HG02973 (cell line): ENCODE data around the gene EEF1G.
"Not testable (repeated sequence)": the region's sequence is repeated elsewhere in the genome, so short reads cannot be mapped to it uniquely, and the experiment has no call there.

Source experiments
- ATAC-seq: cut with Tn5 transposase; IDR thresholded peaks from one replicate; pipeline ENCODE4 v1.9.1; 2021; ENCODE audit warnings: moderate library complexity; ENCODE audit not compliant: unreplicated experiment

EEF1G gene

GRCh38 chr11:62556108-62556874, 17.4 kb downstream of the EEF1G start:
- ATAC-seq, result no peak

GRCh38 chr11:62555464-62556107, 18.1 kb downstream of the EEF1G start:
- ATAC-seq, result peak; percentile 31

GRCh38 chr11:62554387-62555167, 19.1 kb downstream of the EEF1G start:
- ATAC-seq, result no peak

DNA sequence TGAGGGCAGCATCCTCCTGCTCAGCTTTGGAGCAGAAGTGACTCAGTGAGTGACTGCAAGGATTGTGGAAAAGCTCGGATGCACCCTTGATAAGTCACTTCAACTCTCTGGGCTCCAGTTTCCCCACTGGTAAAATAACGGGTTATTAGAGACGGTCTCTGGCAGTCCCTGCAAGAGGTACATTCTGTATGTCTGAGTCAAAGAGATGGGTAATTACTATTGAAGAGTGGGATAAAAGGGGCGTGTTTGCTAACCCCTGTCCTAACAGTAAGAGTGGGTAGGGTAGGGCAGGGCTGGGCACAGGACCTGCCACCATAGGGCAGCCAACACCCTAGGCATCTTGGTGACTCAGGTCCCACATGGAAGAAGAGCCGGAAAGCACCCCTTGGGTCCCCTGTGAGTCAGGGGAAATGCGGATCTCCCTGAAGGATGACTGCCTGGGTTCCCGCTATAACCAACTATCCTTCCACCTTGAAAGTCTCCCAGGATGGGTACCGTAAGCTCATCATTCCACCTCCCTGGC, 19.8 kb downstream of the EEF1G start:
- no peak for ATAC-seq

GRCh38 chr11:62553080-62553838, 20.4 kb downstream of the EEF1G start:
- ATAC-seq, result no peak

DNA sequence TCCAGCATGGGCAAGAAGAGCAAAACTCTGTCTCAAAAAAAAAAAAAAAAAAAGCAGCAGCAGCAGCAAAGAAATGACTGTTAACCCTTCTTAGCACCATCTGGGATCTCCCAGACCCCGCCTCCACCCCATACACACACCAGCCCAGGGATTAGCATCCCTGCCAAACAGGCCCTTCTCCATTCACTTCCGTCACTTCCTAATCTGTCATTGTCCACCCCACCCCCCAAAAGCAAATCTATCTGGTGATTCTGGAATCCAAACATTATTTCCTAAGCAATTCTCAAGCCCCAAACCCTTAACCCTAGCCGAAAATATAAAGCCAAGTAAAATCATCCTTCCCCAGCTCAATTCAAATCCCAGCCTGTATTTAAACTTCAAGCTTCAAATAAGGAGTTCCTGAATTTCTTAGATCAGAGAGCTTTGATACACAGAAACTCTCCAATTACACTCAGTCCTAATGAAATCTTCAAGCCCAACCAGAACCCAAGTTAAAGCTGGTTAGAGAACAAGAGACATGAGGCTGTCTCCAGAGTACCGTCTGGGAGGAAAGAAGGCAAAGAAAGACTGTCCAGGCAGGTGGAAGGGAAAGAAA, 21.1 kb downstream of the EEF1G start:
- ATAC-seq, result no peak

GRCh38 chr11:62550478-62550877, 23.2 kb downstream of the EEF1G start:
- ATAC-seq, result not testable (repeated sequence)

- no peak for ATAC-seq
Observed at GRCh38 chr11:62548545-62549335, 25.0 kb downstream of the EEF1G start.

GRCh38 chr11:62547691-62548281, 25.9 kb downstream of the EEF1G start:
- ATAC-seq, result no peak

DNA sequence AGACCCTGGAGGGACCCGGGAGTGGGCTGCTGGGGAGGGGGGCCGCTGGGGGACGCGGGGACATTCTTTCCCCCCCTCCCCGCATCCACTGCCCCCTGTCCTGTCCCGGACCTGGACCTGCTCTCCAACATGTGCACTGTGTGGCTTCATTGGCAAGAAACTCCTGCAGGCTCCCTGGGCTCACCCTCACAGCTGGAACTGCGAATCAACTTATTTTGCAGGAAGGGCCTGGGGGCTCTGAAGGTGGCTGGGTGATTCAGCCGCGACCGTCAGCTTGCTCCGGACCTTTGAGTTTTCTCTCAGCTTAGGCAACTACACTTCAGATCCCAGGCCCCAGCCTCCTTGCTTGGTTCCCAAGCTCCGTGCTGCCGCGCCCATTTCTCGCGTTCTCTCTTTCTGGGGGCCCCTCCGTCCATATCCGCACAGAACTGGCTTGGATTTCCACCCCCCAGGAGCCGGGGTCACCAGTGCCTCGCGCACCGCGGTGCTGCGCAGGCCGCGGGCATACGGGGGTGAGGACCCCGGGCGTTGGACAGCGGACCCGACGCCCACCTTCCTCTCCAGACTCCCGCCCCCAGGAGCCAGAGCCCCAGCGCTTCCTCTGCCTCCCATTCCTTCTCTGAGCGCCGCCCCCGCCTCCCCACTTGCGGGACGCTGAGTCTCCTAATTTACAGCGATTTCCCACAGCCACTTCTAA, 26.6 kb downstream of the EEF1G start:
- no peak for ATAC-seq

GRCh38 chr11:62546244-62546928, 27.3 kb downstream of the EEF1G start, which contains the start of gene AHNAK:
Gene AHNAK (minus strand): TSS chr11:62546806. CDS start chr11:62536098, 10,708 bp downstream.
- ATAC-seq, result no peak

- no peak for ATAC-seq
Observed at GRCh38 chr11:62545437-62546243, 28.1 kb downstream of the EEF1G start.

DNA sequence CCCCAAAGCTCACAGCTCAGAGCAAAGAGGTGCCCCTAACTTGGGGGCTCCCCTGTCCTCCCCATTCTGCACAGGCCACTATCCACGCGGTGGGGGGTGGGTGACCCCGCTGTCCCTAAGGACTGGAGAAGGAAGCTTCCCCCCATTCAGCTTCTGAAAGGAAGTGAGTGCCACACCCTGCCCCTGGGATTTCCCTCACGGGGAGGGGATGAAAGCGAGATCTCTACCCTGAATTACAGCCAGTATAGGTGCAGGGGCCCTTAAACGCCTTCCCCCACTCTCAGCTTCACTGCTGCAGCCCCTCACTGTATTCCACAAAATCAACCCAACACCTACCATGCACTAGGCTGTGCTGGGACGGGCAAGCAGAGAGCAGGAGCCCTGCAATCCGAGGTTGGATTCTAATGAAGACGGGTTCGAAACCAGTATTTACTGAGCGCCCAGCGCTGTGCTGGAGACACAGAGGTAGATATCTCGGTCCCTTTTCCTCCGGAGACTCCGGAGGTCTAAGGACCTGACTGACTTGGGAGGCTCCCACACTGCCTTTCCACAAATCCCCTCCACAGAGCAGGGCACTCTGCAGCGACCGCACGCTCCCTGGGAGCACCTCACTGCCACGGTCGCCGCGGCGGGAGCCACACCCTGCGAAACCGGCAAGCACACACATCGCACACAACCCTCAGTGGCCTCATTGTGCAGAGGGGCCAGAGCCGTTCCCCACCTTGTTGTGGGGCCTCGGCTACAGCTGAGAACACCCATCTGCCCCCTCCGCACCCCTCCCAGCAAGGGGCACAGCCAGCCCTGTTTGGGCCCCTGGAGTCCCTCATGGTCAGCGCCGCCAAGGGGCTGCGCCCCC, 28.9 kb downstream of the EEF1G start:
- no peak for ATAC-seq

DNA sequence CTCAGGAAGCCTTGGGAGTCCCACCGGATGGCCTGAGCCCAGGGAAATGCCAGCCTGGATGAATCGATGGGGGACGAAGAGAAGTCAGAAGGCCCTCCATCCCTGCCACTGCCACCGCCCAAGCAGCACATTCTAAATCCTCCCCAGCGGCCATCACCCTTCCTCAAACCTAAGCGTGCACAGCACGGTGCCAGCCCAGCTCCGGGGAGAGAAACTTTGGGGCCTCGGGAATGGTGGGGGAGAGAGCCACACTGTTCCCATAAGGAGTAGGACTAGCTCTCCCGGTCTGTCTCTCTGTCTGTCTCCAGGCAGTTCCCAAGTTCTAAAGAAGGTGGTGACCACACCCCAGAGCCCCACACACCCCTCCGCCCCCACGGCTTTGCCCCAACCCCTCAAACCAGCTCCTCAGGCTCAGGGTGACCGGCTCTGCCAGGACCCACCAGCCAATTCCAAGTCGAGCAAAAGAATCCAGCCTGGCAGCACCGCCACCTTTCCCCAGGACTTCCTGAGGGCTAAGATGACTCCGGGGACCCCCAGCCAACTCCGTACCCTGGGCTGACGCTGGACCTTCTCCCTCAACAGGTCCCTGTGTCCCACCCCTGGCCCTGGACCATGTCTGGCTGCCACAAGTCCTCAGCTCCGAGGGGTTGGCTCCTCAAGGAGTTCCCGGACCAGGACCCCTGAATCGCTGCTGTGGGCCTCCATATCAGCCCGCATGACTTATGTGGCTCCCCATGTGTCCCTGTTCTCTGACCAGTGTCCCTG, 29.8 kb downstream of the EEF1G start:
- ATAC-seq, result no peak

GRCh38 chr11:62542750-62543567, 30.7 kb downstream of the EEF1G start:
- ATAC-seq, result no peak
